ENCODE results near the gene CNBP. TPM values are rescaled to one million over a fixed set of nuclear protein-coding genes. Genes with fewer than 3 reads are reported as not detected.

The CNBP gene
- 100 to 1,000 TPM; 229 to 242 (median 240) TPM for total RNA-seq (2021; fragmentation: NEBNext Ultra II Directional; extraction: Animal tissue kit (Norgen Biotek cat#: 25700))
- long read RNA-seq, transcript CNBP-203 (5 exons, 1,623 nt) = minor isoform, 5 of 472 reads
- long read RNA-seq, transcript CNBP-204 (5 exons, 1,641 nt) = minor isoform, 64 of 472 reads
- long read RNA-seq, transcript CNBP-207 (5 exons, 1,626 nt) = major isoform, 148 of 472 reads
- long read RNA-seq, transcript CNBP-201 (5 exons, 1,664 nt) = minor isoform, 147 of 472 reads
- long read RNA-seq, partial matches to known transcripts = 22 of 472 reads
- long read RNA-seq, other reads (novel, unspliced or antisense) = 81 of 472 reads

GRCh38 chr3:129183569-129184395, at the start of gene CNBP:
Gene CNBP, minus strand, starts transcription at chr3:129183896. Its CDS starts 12,139 bp downstream, at chr3:129171757.
- Mint-ChIP-seq H3K4me1 (ENCODE audit: low read depth) (peaks cover 42% of the 10 kb centered on the region), H3K9me3 (no peaks in the 10 kb centered on the region), H3K27ac (peak within 1 kb of the TSS; percentile 97), H3K4me3 (peak within 1 kb of the TSS; percentile 98), H3K27me3 (ENCODE audit: insufficient read depth) (peaks cover 1% of the 10 kb centered on the region), H3K36me3 (ENCODE audit: low read depth) (peaks cover 32% of the 10 kb centered on the region)
- TF ChIP-seq CTCF (IDR thresholded peaks at IDR 0.05) = no peak
- peak; percentile 87 for DNase-seq

GRCh38 chr3:129231331-129232119, 47.8 kb upstream of the CNBP start:
- TF ChIP-seq CTCF (IDR thresholded peaks at IDR 0.05) = no peak
- Mint-ChIP-seq H3K27me3 (ENCODE audit: insufficient read depth) (no peaks in the 10 kb centered on the region), H3K9me3 (no peaks in the 10 kb centered on the region), H3K36me3 (ENCODE audit: low read depth) (no peaks in the 10 kb centered on the region), H3K4me1 (ENCODE audit: low read depth) (peaks cover 56% of the 10 kb centered on the region), H3K27ac (peak overlapping the region; percentile 74), H3K4me3 (0 out of 2 replicates have a peak overlapping the region, but pooled peaks have one; percentile 15)
- DNase-seq = peak; percentile 48

- Mint-ChIP-seq H3K27ac (peak overlapping the region; percentile 98), H3K36me3 (ENCODE audit: low read depth) (no peaks in the 10 kb centered on the region), H3K9me3 (no peaks in the 10 kb centered on the region), H3K4me3 (peak overlapping the region; percentile 43; the same call in 1 of the 2 replicates), H3K4me1 (ENCODE audit: low read depth) (peaks cover 63% of the 10 kb centered on the region), H3K27me3 (ENCODE audit: insufficient read depth) (no peaks in the 10 kb centered on the region)
- no peak for TF ChIP-seq CTCF (IDR thresholded peaks at IDR 0.05)
- DNase-seq = peak; percentile 89
Measured at GRCh38 chr3:129230311-129231019, 46.8 kb upstream of the CNBP start.

- no peaks in the 10 kb centered on the region for H3K27me3 Mint-ChIP-seq (ENCODE audit: insufficient read depth)
- H3K4me1 Mint-ChIP-seq (ENCODE audit: low read depth) = peaks cover 73% of the 10 kb centered on the region
- peak; percentile 87 for DNase-seq
- no peaks in the 10 kb centered on the region for H3K36me3 Mint-ChIP-seq (ENCODE audit: low read depth)
- peak; percentile 57 for TF ChIP-seq CTCF (IDR thresholded peaks at IDR 0.05)
- peak overlapping the region; percentile 78 for H3K4me3 Mint-ChIP-seq
- H3K27ac Mint-ChIP-seq = peak overlapping the region; percentile 98
- H3K9me3 Mint-ChIP-seq = no peaks in the 10 kb centered on the region
Measured at GRCh38 chr3:129228891-129229585, 45.3 kb upstream of the CNBP start.
